H7 (cell line): Measurements from ENCODE around the gene NDUFAB1. TPM values are rescaled to one million over a fixed set of nuclear protein-coding genes. Genes with fewer than 3 reads are reported as not detected.
"Not testable (repeated sequence)": the region's sequence is repeated elsewhere in the genome, so short reads cannot be mapped to it uniquely, and the experiment has no call there.

ENCODE experiments used
- DNase-seq: peaks from one replicate; pipeline ENCODE4 v3.0.0; 2012
- H3K27me3 ChIP-seq: 2 replicates; pipeline ENCODE4 v1.6.0; 2011; ENCODE audit warnings: mild to moderate bottlenecking, low read length; ENCODE audit not compliant: control insufficient read depth, insufficient read depth
- H3K36me3 ChIP-seq: replicated peaks from 2 replicates; pipeline ENCODE4 v1.5.1; 2011; ENCODE audit warnings: low read length; ENCODE audit not compliant: control insufficient read depth, insufficient read depth
- H3K4me3 ChIP-seq: 2 replicates; pipeline ENCODE4 v1.5.1; 2011; ENCODE audit warnings: low read depth, mild to moderate bottlenecking, control low read depth, low read length, moderate library complexity; ENCODE audit not compliant: insufficient read depth
- total RNA-seq: library from RNA; depleted of rRNA; stranded (reverse); fragments of >200 nt; shearing (Covaris generic); gene quantifications from 2 replicates; pipeline ENCODE4 v1.2.3, GENCODE V29; 2014; rRNA removed

The NDUFAB1 gene
- total RNA-seq, 1 experiment from 2014 or later, result 426 TPM

DNA sequence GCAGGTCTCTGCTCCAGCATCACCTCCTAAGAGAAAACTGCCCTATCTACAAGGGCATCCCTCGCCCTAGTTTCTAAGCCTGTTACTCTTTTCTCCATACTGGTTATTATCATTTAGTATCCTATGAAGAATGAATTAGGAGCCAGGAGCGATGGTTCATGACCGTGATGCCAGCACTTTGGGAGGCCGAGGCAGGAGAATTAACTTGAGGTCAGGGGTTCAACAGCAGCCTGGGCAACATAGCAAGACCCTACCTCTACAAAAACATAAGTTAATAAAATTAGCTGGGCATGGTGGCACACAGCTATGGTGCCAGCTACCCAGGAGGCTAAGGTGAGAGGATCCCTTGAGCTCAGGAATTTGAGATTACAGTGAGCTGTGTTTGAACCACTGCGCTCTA lies 46.2 kb downstream of the NDUFAB1 start:
- Histone ChIP-seq H3K4me3 (no peak overlapping the region), H3K27me3 (no peaks in the 10 kb centered on the region), H3K36me3 (peaks cover 37% of the 10 kb centered on the region)
- no peak for DNase-seq

DNA sequence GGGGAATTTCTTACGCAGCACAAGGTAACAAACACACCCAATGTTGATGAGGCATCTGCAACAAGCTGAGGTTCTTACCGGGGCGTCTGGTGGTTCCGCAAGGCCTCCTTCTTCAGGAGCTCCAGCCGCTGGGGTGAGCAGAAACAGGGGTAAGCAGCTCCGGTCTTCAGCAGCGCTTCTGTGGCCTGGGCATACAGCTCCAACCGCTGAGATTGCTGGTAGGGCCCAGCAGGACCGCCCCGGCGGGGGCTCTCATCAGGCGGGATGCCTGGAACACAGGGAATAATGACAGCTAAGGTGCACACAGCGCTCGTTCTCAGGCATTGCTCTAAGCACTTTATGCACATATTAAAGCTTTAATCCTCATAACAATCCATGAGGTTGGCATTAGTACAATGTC lies 51.7 kb downstream of the NDUFAB1 start:
- peak; percentile 14 for DNase-seq
- Histone ChIP-seq H3K27me3 (no peaks in the 10 kb centered on the region), H3K4me3 (no peak overlapping the region), H3K36me3 (peaks cover 34% of the 10 kb centered on the region)

DNA sequence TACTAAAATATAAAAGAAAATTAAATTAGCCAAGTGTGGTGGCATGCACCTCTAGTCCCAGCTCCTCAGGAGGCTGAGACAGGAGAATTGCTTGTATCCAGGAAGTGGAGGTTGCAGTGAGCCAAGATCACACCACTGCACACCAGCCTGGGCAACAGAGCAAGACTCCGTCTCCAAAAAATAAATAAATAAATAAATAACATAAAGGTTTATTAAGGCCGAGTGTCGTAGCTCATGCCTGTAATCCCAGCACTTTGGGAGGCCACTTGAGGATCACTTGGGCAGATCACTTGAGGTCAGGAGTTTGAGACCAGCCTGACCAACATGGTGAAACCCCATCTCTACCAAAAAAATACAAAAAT lies 55.3 kb downstream of the NDUFAB1 start:
- not testable (repeated sequence) for H3K27me3 ChIP-seq, H3K4me3 ChIP-seq, DNase-seq
- H3K36me3 ChIP-seq, result peaks cover 24% of the 10 kb centered on the region

DNA sequence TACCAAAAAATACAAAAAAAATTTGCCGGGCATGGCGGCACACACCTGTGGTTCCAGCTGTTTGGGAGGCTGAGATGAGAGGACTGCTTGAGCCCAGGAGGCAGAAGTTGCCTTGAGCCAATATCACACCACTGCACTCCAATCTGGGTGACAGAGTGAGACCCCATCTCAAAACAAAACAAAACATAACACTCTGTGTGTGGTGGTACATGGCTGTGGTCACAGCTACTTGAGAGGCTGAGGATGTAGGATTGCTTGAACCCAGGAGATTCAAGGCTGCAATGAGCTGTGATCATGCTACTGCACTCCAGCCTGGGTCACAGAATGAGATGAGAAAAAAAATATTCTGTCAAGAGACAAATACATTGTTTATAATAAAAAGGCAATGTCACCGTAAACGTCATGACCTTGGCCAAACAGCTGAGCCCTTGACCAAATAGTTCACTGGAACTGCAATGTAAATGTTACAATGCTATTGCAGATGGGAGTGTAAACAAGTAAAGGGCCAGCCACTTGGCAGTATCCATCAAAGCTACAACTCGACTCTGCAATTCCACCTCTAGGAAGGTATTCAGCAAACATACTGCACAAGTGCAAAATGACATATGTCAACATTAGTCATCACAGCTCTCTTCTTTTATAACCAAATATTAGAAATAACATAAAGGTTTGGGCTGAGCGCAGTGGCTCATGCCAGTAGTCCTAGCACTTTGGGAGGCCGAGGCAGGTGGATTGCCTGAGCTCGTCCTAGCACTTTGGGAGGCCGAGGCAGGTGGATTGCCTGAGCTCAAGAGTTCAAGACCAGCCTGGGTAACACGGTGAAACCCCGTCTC lies 55.9 kb downstream of the NDUFAB1 start:
- H3K27me3 ChIP-seq, result no peaks in the 10 kb centered on the region
- peaks cover 22% of the 10 kb centered on the region for H3K36me3 ChIP-seq
- no peak overlapping the region for H3K4me3 ChIP-seq
- no peak for DNase-seq

DNA sequence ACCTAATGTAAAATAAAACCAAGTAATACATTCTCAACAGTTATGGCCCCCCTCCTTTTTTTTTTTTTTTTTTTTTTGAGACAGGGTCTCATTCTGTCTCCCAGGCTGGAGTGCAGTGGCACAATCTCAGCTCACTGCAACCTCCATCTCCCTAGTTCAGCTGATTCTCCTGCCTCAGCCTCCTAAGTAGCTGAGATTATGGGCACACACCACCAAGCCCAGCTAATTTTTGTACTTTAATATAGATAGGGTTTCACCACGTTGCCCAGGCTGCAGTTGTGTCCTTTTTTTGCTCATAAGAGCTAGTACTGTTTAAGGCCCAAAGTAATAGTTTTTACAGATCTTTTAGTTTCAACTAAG lies 57.2 kb downstream of the NDUFAB1 start:
- Histone ChIP-seq H3K4me3 (no peak overlapping the region), H3K27me3 (no peaks in the 10 kb centered on the region), H3K36me3 (peaks cover 22% of the 10 kb centered on the region)
- DNase-seq, result no peak

DNA sequence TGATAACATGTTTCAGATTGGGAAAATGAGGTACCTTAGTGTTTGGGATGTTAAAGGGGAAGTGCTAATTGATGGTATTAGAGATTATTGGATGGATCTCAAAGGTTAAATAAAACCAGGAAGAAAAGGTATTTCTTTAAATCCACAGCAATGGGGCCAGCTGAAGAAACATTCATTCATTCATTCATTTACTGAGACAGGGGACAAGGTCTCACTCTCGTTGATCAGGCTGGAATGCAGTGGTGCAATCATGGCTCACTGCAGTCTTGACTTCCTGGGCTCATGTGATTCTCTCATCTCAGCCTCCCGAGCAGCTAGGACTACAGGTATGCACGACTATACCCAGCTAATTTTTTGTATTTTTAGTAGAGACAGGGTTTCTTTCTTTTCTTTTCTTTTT lies 58.7 kb downstream of the NDUFAB1 start:
- no peaks in the 10 kb centered on the region for H3K27me3 ChIP-seq
- peaks cover 28% of the 10 kb centered on the region for H3K36me3 ChIP-seq
- DNase-seq, result no peak
- H3K4me3 ChIP-seq, result no peak overlapping the region

DNA sequence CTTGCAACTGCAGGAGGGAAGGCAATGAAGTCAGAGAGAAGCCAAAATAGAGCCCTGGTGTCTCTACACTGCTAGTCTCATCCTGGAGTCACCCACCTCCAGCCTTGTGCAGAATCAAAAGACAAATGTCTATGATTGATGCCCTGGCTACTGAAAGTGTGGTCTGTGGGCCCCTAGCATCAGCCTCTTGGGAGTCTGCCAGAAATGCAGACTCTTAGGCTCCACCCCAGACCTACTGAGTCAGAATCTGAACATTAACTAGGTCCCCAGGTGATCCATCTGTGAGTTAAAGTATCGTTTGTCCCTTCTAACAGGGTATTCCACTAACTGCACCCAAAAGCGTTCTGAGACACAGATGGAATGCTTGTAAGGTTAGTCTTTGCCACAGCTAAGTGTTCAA lies 60.2 kb downstream of the NDUFAB1 start:
- peaks cover 29% of the 10 kb centered on the region for H3K36me3 ChIP-seq
- DNase-seq, result no peak
- H3K4me3 ChIP-seq, result no peak overlapping the region
- H3K27me3 ChIP-seq, result no peaks in the 10 kb centered on the region

DNA sequence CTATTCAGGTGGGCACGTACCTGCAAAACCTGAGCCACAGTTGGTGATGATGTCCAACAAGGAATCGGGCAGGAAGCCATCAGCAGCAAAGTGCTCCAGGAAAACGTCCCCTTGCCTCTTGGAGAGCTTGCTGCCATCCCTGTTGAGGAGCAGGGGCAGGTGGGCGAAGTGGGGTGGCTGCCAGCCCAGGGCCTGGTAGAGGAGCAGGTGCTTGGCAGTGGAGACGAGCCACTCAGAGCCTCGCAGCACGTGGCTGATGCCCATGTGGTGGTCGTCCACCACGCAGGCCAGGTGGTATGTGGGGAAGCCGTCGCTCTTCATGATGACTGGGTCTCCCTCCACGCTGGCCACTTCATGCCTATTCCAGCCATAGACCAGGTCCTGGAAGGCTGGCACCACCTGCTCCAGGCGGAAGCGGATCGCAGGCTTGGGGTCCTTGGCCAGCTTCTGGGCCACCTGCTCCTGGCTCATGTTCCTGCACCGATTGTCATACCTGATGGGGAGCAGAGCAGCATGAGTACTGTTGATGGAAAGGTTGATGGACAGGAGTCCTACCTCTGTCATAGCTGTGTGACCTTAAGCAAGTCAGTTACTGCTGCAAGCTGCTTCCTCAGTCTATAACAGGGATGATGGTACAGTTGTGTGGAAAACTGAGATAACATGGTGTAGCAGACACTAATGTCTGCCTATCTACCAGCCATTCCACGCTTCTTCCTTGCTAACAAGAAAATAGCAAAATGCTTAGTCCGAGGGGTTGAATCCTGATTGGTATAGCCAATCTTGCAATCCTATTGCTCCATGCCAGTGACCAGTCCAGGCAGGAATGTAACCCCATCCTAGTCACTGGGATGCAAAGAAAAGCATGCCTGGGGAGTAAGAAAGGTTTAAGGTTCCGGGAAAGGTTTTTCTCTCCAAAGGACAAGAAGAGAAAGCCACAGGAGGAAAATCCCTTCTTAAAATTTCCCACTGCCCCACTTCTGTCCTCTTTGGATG lies 61.0 kb downstream of the NDUFAB1 start:
- no peak for DNase-seq
- no peak overlapping the region for H3K4me3 ChIP-seq
- H3K27me3 ChIP-seq, result no peaks in the 10 kb centered on the region
- H3K36me3 ChIP-seq, result peaks cover 28% of the 10 kb centered on the region

DNA sequence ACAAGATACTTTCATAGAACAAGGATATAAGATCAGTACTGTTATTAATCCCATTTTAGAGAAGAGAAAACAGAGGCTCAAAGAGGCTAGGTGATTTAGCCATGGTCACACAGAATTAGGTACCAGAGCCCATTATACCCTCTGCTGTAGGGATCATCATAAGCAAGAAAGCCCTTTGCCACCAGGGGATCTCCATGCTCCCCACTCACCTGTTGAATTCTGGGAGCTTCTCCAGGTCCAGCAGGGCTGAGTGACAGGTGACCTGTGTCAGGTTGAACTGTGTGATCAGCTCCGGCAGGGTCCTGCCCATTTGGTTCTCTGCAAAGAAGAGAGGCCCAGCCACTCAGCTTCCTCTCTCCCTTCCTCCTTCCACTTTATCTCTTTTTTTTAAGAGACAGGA lies 63.7 kb downstream of the NDUFAB1 start:
- Histone ChIP-seq H3K4me3 (no peak overlapping the region), H3K27me3 (no peaks in the 10 kb centered on the region), H3K36me3 (peaks cover 39% of the 10 kb centered on the region)
- DNase-seq, result no peak

Other genes starting within 250 kb of the NDUFAB1 start
- gene COG7, start 143.1 kb downstream of the NDUFAB1 start, total RNA-seq, result 17.1 and 26.4 TPM in 2 replicates
- gene GGA2, start 85.8 kb downstream of the NDUFAB1 start, total RNA-seq, result 23.2 and 34.1 TPM in 2 replicates
- gene EARS2, start 39.0 kb downstream of the NDUFAB1 start, total RNA-seq, result 101 and 105 TPM in 2 replicates
- gene UBFD1, start 38.6 kb downstream of the NDUFAB1 start, total RNA-seq, result 68.2 and 72.9 TPM in 2 replicates
- 21.7 and 26.1 TPM in 2 replicates for gene PALB2, start 45.0 kb upstream of the NDUFAB1 start, total RNA-seq
- gene DCTN5, start 45.1 kb upstream of the NDUFAB1 start, total RNA-seq, result 35.2 and 38.2 TPM in 2 replicates
- 125 and 126 TPM in 2 replicates for gene PLK1, start 82.6 kb upstream of the NDUFAB1 start, total RNA-seq
- 3.2 and 3.7 TPM in 2 replicates for gene ERN2, start 116.9 kb upstream of the NDUFAB1 start, total RNA-seq
- gene CHP2, start 158.7 kb upstream of the NDUFAB1 start, total RNA-seq, result 1.9 and 2.1 TPM in 2 replicates
- 0.44 and 0.80 TPM in 2 replicates for gene PRKCB, start 239.7 kb upstream of the NDUFAB1 start, total RNA-seq